ENCODE results near the gene RGS3. TPM values are rescaled to one million over a fixed set of nuclear protein-coding genes. Genes with fewer than 3 reads are reported as not detected.

The RGS3 gene
- total and polyA plus RNA-seq, 2 of the 13 experiments (the other 11 are each of a cell fraction or from before 2014, with no cell fraction given) = 17.1 to 28.8 TPM

DNA sequence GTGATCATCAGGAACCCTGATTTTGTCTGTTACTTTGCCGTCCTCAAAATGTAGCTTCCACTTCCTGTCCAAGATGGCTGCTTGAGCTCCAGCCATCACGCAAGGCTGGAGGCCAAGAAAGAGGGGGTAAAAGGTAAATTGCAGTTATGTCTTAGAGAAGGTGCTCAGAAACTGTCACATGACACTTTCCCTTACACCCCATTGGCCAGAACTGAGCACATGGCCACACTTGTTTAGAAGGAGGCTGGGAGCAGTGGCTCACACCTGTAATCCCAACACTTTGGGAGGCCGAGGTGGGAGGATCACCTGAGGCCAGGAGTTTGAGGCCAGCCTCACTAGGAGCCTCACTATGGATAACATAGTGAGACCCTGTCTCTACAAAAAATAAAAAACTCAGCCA is 140.9 kb downstream of the RGS3 start (continued):
- peak; percentile 27; the same call in 1 of the 2 replicates for TF ChIP-seq MNT (IDR thresholded peaks at IDR 0.05)
- no peak for TF ChIP-seq ZNF121 (CRISPR knock-in tag; IDR thresholded peaks at IDR 0.05)
- TF ChIP-seq NFYB (CRISPR knock-in tag; IDR thresholded peaks at IDR 0.05) = peak; percentile 45; the same call in 1 of the 2 replicates
- TF ChIP-seq BHLHE40 (IDR thresholded peaks at IDR 0.05; ENCODE audit: low read length) = no peak
- no peak for TF ChIP-seq DMAP1 (CRISPR knock-in tag; IDR thresholded peaks at IDR 0.05)
- no peak for TF ChIP-seq HMGXB4 (CRISPR knock-in tag; IDR thresholded peaks at IDR 0.05; ENCODE audit: borderline replicate concordance in 1 of 2, low read depth in 1 of 2)
- TF ChIP-seq ZNF768 (CRISPR knock-in tag; IDR thresholded peaks at IDR 0.05) = no peak
- TF ChIP-seq, protein P1, sequence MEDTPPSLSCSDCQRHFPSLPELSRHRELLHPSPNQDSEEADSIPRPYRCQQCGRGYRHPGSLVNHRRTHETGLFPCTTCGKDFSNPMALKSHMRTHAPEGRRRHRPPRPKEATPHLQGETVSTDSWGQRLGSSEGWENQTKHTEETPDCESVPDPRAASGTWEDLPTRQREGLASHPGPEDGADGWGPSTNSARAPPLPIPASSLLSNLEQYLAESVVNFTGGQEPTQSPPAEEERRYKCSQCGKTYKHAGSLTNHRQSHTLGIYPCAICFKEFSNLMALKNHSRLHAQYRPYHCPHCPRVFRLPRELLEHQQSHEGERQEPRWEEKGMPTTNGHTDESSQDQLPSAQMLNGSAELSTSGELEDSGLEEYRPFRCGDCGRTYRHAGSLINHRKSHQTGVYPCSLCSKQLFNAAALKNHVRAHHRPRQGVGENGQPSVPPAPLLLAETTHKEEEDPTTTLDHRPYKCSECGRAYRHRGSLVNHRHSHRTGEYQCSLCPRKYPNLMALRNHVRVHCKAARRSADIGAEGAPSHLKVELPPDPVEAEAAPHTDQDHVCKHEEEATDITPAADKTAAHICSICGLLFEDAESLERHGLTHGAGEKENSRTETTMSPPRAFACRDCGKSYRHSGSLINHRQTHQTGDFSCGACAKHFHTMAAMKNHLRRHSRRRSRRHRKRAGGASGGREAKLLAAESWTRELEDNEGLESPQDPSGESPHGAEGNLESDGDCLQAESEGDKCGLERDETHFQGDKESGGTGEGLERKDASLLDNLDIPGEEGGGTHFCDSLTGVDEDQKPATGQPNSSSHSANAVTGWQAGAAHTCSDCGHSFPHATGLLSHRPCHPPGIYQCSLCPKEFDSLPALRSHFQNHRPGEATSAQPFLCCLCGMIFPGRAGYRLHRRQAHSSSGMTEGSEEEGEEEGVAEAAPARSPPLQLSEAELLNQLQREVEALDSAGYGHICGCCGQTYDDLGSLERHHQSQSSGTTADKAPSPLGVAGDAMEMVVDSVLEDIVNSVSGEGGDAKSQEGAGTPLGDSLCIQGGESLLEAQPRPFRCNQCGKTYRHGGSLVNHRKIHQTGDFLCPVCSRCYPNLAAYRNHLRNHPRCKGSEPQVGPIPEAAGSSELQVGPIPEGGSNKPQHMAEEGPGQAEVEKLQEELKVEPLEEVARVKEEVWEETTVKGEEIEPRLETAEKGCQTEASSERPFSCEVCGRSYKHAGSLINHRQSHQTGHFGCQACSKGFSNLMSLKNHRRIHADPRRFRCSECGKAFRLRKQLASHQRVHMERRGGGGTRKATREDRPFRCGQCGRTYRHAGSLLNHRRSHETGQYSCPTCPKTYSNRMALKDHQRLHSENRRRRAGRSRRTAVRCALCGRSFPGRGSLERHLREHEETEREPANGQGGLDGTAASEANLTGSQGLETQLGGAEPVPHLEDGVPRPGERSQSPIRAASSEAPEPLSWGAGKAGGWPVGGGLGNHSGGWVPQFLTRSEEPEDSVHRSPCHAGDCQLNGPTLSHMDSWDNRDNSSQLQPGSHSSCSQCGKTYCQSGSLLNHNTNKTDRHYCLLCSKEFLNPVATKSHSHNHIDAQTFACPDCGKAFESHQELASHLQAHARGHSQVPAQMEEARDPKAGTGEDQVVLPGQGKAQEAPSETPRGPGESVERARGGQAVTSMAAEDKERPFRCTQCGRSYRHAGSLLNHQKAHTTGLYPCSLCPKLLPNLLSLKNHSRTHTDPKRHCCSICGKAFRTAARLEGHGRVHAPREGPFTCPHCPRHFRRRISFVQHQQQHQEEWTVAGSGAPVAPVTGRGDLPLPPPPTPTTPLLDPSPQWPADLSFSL (CRISPR knock-in tag; IDR thresholded peaks at IDR 0.05) = no peak
- TF ChIP-seq YY1 (IDR thresholded peaks at IDR 0.05; ENCODE audit: insufficient read depth, insufficient replicate concordance, low read depth, low read length) = peak; percentile 40
